NK-92 (cell line): Measurements from ENCODE around the gene AKT3.

Experiments
- DNase-seq: peaks from one replicate; lab custom pipeline; 2025; ENCODE audit not compliant: unreplicated experiment; lab: John Stamatoyannopoulos, UW

AKT3 gene

DNA sequence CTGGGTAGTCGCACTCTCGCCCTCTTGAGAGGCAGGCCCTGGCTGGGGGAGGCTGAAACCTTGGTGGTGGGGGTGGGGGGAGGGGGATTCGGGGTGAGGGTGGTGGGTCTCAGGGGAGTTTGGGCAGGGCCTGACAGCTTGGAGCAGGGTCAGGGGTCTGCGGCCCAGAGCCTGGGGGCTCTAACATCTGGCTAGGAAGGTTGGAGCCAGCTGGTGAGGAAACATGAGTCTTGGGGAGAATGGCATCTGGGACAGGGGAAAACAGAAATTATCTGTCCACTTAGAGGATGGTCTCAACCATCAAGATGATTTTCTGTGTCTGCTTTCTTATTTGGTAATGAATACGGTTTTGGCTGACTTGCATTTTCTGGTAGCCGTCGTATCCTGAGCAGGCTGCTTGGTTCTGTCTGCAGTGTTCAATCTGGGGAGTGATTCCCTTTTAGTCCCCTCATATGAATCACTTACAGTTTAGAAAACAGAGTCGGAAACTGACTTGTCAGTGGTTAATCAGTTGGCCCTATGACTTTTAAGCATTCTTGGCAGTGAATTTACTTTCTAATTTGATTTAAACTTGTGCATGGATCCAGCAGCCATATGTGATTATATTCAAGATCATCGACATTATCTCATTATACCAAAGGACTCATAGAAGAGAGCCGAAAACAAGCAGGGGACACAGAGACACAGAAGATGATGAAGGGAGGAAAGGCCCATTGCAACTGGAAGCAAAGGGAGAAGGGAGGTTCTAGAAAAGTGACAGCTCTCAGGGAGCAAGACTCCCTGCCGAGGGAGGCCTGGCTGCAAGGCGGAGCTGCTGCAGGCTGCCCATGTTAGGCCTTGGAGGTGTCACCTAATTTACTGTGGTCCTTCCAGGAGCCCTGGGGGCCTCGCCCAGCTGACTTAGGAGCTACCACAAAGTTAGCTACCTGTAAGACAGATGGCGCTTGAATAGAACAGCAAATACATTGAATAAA is 356.6 kb downstream of the AKT3 start:
- DNase-seq, result no peak

GRCh38 chr1:243490748-243491686 is 359.0 kb downstream of the AKT3 start:
- no peak for DNase-seq

DNA sequence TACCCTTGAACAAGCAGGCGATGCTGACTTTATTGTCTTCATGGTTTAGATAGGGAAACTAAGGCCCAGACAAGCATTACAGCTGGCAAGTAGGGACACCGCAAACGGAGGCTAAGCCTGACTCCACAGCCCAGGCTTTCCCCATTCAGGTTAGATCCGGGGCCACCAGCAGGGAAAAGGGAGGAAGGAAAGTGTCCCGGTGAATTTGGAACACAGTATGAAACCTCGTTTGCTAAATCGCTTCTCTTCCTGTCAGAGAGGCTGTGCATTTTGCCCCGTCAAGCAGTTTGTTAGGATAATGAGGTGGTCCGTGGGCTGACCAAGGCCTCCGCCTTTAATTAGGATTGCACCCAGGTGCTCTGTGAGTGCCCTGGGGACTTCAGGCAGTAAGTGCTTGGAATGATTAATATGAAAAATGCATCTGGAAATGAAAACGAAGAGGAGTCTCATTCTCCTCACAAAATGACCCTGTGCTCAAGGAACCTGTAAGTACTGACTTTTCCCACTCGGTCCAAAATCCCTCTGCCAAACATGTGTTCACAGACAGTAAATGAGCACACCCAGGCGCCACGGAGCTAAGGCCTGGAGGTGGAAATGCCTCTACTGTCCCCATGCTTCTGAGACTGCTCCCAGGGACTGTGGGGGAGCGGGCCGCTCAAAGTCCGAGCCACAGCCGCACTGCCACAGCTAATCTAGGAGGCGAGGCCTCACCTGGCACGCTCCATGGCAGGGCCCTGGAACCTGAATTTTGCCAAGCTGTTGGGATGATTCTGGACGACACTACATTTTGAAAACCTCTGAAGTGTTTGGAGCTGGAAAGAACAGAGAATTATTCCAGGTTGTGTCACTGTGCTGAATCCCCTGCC is 360.1 kb downstream of the AKT3 start:
- DNase-seq, result no peak

- DNase-seq, result no peak
Measured at GRCh38 chr1:243489158-243489527, 360.9 kb downstream of the AKT3 start.

DNA sequence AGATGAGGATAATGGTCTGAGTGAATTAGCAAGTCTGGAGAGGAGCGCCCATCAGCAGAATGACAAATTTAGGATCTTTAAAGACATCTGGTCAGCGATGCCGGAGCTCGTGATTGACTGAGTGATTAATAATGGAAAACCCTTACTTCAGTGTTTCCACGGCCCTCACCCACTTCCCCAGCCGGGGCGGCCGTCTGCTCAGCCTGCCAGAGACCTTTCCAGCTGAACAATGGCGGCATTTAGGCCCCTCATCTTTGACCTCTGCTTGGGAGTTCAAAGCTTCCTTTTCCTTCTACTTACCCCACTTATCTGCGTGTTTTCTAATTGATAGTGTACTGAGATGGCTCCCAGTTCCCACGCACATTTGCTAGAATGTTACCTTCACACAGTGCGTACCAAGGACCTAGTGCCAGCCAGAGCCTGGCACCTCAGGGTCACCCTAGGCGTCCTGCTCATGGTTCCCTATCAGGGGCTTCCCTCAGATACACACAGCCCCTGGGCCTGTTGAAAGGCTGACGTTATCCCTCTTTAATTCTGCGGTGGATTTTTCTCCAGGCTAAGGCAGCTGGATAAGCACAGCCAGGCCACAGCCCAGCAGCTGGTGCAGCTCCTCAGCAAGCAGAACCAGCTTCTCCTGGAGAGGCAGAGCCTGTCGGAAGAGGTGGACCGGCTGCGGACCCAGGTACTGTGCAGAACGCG is 361.4 kb downstream of the AKT3 start:
- no peak for DNase-seq

- no peak for DNase-seq
Measured at GRCh38 chr1:243487649-243488227, 362.3 kb downstream of the AKT3 start.

GRCh38 chr1:243487036-243487648 is 362.9 kb downstream of the AKT3 start:
- DNase-seq, result no peak

GRCh38 chr1:243483952-243484351 is 366.1 kb downstream of the AKT3 start:
- no peak for DNase-seq

GRCh38 chr1:243483071-243483771 is 366.8 kb downstream of the AKT3 start:
- DNase-seq, result no peak

- DNase-seq, result no peak
Measured at GRCh38 chr1:243482141-243483022, 367.7 kb downstream of the AKT3 start.

GRCh38 chr1:243481101-243481500 is 368.9 kb downstream of the AKT3 start:
- DNase-seq, result no peak

DNA sequence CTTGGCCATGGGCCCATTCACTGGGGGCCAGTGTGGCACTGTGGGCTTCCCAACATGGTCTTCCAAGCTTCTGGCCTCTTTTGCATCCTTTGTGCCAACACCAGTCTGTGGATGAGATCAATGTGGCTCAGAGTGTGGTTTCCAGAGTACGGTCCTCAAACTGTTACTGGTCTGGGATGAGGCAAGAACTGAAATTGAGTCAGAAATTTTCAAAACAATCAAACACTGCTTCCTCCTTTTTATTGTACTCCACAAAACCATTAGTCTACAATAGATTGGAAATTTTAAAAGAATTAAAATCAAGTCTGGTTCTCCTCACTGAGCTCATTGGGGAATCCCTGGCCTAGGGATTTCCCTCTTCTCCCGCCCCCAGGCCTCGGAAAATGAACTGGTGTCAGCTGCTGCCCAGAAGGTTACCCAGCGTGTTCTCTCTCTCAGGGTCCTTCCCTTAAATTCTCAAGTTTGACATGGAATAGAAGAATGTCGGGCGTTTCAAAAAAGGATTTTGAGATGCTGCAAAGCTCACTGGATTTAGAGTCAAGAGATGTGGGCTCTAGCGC is 372.2 kb downstream of the AKT3 start:
- DNase-seq, result no peak

GRCh38 chr1:243475966-243476365 is 374.1 kb downstream of the AKT3 start:
- DNase-seq, result no peak

DNA sequence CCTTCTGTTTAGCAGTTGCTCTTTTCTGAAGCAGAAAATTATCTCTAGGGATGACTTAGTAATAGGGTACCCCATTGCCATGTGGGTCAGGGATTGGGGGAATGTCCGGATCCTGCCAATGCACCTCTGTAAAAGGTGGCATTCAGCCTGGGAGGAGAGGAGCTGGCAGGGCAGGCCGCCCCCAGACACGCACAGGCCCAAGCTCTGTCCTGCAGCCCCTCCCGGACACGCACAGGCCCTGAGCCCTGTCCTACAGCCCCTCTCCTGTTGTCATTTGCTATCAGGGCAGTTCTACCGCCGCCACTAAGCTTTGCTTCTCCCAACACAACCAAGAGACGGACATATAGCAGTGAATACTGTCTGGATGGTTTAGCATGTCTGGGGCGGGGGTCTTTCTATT is 375.1 kb downstream of the AKT3 start:
- no peak for DNase-seq

GRCh38 chr1:243474136-243474881 is 375.7 kb downstream of the AKT3 start:
- DNase-seq, result no peak

GRCh38 chr1:243473227-243474135 is 376.6 kb downstream of the AKT3 start:
- DNase-seq, result no peak
